Smooth muscle cell (in vitro differentiated cells): ENCODE results near the gene C20orf204. TPM values are rescaled to one million over a fixed set of nuclear protein-coding genes. Genes with fewer than 3 reads are reported as not detected.

Experiments used
- DNase-seq: peaks from one replicate; lab custom pipeline; 2025; ENCODE audit not compliant: unreplicated experiment; lab: John Stamatoyannopoulos, UW
- H2AFZ ChIP-seq: fragments of 200-600 bp; sonication (generic); 2 replicates; pipeline ENCODE4 v1.6.0; 2016; ENCODE audit warnings: antibody characterized with exemption, low read depth, mild to moderate bottlenecking
- H3F3A ChIP-seq: fragments of 200-600 bp; sonication (generic); 2 replicates; pipeline ENCODE4 v1.6.0; 2017; ENCODE audit warnings: antibody characterized with exemption, low read depth
- H3K27ac ChIP-seq: fragments of 200-600 bp; sonication (generic); 2 replicates; pipeline ENCODE4 v1.5.1; 2016; ENCODE audit warnings: low read depth, mild to moderate bottlenecking
- H3K27me3 ChIP-seq: fragments of 200-600 bp; sonication (generic); 2 replicates; pipeline ENCODE4 v1.6.1; 2016; ENCODE audit warnings: low read depth, mild to moderate bottlenecking
- H3K36me3 ChIP-seq: fragments of 200-600 bp; sonication (generic); 2 replicates; pipeline ENCODE4 v1.5.1; 2016; ENCODE audit warnings: low read depth
- H3K4me1 ChIP-seq: fragments of 200-600 bp; sonication (generic); 2 replicates; pipeline ENCODE4 v1.5.1; 2016; ENCODE audit warnings: low read depth
- H3K4me2 ChIP-seq: fragments of 200-600 bp; sonication (generic); 2 replicates; pipeline ENCODE4 v1.6.0; 2016; ENCODE audit warnings: mild to moderate bottlenecking
- H3K4me3 ChIP-seq: fragments of 200-600 bp; sonication (generic); 2 replicates; pipeline ENCODE4 v1.5.1; 2016; ENCODE audit warnings: mild to moderate bottlenecking
- H3K79me2 ChIP-seq: fragments of 200-600 bp; sonication (generic); 2 replicates; pipeline ENCODE4 v1.6.0; 2016; ENCODE audit warnings: low read depth, mild to moderate bottlenecking
- H3K9ac ChIP-seq: fragments of 200-600 bp; sonication (generic); 2 replicates; pipeline ENCODE4 v1.6.0; 2016; ENCODE audit warnings: low read depth
- H3K9me3 ChIP-seq: fragments of 200-600 bp; sonication (generic); replicated peaks from 2 replicates; pipeline ENCODE4 v1.5.1; 2016; ENCODE audit warnings: low read depth
- H4K20me1 ChIP-seq: fragments of 200-600 bp; sonication (generic); 2 replicates; pipeline ENCODE4 v1.6.0; 2016; ENCODE audit warnings: low read depth
- CTCF ChIP-seq: fragments of 200-600 bp; sonication (generic); IDR thresholded peaks from 2 replicates; pipeline ENCODE4 v1.5.1; 2017; ENCODE audit warnings: borderline replicate concordance, mild to moderate bottlenecking, antibody characterized with exemption; ENCODE audit not compliant: insufficient read depth, poor library complexity, severe bottlenecking
- WGBS: methylation state at CpG from one replicate; pipeline ENCODE4 v1.1.7; 2016; ENCODE audit warnings: low lambda C conversion rate; 5-methylcytosine and 5-hydroxymethylcytosine counted together
- polyA plus RNA-seq: library from polyadenylated mRNA; unstranded; fragments of >200 nt; fragmentation: Nextera tagmentation; extraction: Ambion mirVana; gene quantifications from 2 replicates; pipeline ENCODE4 v1.2.1, GENCODE V29; 2016
- total RNA-seq: library from RNA; depleted of rRNA; stranded (reverse); fragments of >200 nt; gene quantifications from 2 replicates; pipeline ENCODE4 v1.2.3, GENCODE V29; 2014

C20orf204 gene
- total and polyA plus RNA-seq, 2 experiments from 2014 or later = 0.09 to 0.87 TPM

DNA sequence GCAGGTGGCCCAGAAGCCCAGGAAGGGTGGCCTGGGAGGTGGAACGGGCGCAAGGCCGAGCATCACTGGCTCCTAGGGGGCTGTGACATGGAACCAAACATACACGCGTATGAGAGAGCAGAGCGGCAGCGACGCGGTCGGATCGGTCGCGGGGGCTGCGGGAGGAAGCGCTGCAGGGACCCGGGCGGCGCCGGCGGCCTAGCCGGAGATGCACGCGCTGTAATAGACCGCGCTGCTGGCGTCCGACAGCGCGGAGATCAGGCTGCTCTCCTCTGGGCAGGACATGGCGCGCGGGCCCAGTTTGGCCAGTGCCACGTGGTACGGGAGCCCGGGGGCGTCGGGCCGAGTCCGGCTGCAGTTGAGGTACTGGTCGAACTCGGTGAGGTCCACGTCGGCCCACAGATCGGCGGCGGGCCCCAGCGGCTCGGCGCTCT lies 12.0 kb downstream of the C20orf204 start:
- Histone ChIP-seq H3K4me3 (peak overlapping the region; percentile 46), H4K20me1 (peaks cover 6% of the 10 kb centered on the region), H3F3A (peaks cover 6% of the 10 kb centered on the region), H3K4me2 (peak overlapping the region; percentile 83), H3K27me3 (peaks cover 9% of the 10 kb centered on the region), H2AFZ (no peak overlapping the region), H3K4me1 (peaks cover 4% of the 10 kb centered on the region), H3K36me3 (no peaks in the 10 kb centered on the region), H3K9me3 (no peaks in the 10 kb centered on the region), H3K79me2 (no peaks in the 10 kb centered on the region), H3K27ac (no peak overlapping the region), H3K9ac (no peak overlapping the region)
- TF ChIP-seq CTCF = no peak
- no peak for DNase-seq
- WGBS = 14% methylated on average over 48 of the region's 49 CpGs

DNA sequence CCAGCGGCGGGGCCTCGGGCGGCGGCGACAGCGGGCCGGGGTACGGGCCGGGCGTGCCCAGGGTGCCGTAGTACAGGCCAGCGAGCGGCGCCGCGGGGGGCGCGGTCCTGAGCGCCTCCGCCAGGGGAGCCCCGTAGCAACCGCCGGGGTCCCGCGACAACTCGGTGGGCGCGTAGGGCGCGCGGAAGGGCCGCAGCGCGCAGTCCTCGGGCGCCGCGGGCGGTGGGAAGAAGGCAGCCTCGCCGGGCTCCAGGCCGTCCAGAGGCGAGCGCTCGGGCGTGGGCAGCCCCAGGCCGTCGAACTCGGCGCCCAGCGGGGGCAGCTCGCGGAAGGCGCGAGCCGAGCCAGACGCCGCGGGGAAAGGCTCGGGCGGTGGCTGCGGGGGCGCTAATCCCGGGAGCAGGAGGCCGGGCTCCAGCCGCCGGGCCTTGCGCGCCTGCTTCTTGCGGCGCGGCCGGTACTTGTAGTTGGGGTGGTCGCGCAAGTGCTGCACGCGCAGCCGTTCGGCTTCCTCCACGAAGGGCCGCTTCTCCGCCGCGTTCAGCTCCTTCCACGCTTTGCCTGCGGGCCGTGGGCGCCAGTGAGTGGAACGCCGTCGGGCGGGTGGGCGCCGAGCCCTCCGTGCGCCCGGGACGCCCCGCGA lies 12.5 kb downstream of the C20orf204 start:
- Histone ChIP-seq H3K4me3 (peak overlapping the region; percentile 46), H3K9me3 (no peaks in the 10 kb centered on the region), H3K4me1 (peaks cover 4% of the 10 kb centered on the region), H3K27me3 (peaks cover 9% of the 10 kb centered on the region), H3K36me3 (no peaks in the 10 kb centered on the region), H3K27ac (no peak overlapping the region), H3K79me2 (no peaks in the 10 kb centered on the region), H3K9ac (no peak overlapping the region), H3F3A (peaks cover 4% of the 10 kb centered on the region), H4K20me1 (peaks cover 6% of the 10 kb centered on the region), H3K4me2 (peak overlapping the region; percentile 83), H2AFZ (no peak overlapping the region)
- WGBS = 4% methylated on average over 75 of the region's 101 CpGs
- DNase-seq = no peak
- TF ChIP-seq CTCF = no peak

- peak; percentile 56 for DNase-seq
- no peaks in the 10 kb centered on the region for H3K36me3 ChIP-seq
- H3K27me3 ChIP-seq = peaks cover 9% of the 10 kb centered on the region
- H3K4me3 ChIP-seq = peak within 1 kb of the TSS; percentile 46
- peak within 1 kb of the TSS; percentile 84 for H3K4me2 ChIP-seq
- peaks cover 4% of the 10 kb centered on the region for H3K4me1 ChIP-seq
- H3K79me2 ChIP-seq = no peaks in the 10 kb centered on the region
- H3K9ac ChIP-seq = no peak within 1 kb of the TSS
- H4K20me1 ChIP-seq = peaks cover 6% of the 10 kb centered on the region
- no peaks in the 10 kb centered on the region for H3K9me3 ChIP-seq
- TF ChIP-seq CTCF = no peak
- H3F3A ChIP-seq = no peaks in the 10 kb centered on the region
- WGBS = 2% methylated on average over 28 of the region's 111 CpGs
- no peak within 1 kb of the TSS for H3K27ac ChIP-seq
- H2AFZ ChIP-seq = no peak within 1 kb of the TSS
These were observed 13.3 kb downstream of the C20orf204 start, which contains the start of gene SOX18 for GRCh38 chr20:64049060-64049877. Gene SOX18, minus strand, starts transcription at chr20:64049639. Its CDS starts 123 bp downstream, at chr20:64049516.
